Hematopoietic multipotent progenitor cell treated with erythropoietin and hydrocortisone succinate and interleukin-3 and kit ligand, for 8 days (in vitro differentiated cells): ENCODE measurements around the gene LMX1B.

Experiments
- DNase-seq: peaks from one replicate; pipeline ENCODE4 v3.0.0-alpha.2; 2015

LMX1B gene

DNA sequence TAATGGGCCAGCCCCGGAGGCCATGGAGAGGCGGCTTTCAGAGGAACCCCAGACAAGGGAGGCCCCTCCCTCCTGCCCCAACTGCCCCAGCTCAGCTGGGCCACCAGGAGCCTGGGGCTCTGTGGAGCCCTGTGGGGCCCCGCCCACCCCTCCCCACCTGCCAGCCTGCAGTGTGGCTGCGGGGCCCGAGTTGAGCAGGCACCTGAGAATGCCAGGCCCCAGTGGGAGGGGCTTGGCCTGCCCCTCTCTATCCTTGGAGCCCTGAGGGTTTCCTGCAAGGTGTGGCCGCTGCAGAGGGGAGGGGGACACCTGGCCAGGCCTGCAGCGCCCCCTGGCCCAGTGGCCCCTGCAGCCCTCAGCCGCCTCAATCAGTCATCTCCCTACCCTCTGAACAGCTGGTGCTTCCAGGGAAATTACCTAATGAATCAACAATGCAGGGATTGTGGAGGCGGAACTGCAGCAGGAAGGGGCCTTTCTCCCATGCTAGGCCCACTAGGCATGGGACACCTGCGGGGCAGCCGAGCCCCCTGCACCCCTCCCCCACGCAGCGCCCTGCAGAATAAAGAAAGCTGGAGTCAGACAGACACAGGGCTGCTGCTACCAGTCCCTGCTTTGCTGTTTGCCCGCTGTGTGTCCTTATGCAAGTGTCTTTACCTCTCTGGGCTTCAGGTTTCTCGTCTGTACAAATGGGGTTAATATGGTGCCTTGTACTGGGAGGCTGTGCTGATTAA lies 48.0 kb downstream of the LMX1B start:
- DNase-seq, result no peak

DNA sequence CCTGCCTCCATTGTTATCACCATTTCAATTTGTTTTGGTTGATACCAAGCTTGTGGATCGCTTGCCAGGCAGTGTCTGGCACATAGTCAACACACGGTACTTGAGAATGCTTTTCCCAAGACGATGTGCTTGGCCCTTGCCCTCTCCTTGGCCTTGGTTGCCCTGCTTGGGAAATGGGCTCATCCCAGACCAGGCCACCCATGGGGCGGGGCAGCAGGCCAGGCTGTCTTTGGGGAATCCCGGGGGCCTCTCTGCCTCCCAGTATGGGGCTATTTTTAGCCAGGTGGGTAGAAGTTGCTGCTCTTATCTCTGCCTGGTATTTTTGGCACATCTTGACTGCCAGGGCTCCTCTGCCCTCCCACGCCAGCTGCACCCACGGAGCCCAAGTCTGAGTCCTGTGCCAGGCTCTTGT lies 49.9 kb downstream of the LMX1B start:
- DNase-seq, result no peak

DNA sequence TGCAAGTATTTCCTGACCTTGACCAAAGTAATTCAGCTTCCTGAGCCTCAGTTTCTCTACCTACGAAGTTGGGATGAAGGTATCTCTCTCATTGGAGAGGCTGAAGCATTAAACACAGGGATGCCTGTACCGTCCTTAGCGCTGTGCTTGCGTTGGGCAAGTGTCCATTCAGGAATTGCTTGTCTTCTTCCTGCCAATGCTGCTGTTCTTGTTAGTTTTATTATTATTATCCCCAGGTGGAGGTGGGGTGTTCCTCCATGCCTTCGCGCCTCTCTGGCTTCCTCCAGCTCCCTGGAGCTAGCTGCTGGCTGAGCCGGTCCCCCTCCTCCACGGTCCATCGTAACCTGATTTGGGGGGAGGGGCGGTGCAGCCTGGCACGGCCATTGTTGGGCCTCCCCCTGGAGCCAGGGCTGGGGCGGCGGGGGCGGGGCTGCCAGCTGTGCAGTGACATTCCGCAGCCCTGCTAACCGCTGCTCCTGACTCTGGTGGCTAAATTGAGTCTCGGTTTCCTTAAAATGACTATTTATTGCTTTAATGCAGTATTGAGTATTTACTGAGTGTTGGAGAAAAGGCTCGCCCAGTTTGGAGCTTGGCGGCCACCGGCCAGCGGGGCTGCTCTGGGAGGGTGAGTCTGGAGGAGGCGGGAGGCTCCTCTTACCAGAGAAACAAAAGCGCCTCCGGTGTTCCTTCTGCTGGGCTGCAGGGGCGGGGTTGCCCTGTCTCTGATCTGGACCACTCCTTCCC lies 51.3 kb downstream of the LMX1B start:
- no peak for DNase-seq

DNA sequence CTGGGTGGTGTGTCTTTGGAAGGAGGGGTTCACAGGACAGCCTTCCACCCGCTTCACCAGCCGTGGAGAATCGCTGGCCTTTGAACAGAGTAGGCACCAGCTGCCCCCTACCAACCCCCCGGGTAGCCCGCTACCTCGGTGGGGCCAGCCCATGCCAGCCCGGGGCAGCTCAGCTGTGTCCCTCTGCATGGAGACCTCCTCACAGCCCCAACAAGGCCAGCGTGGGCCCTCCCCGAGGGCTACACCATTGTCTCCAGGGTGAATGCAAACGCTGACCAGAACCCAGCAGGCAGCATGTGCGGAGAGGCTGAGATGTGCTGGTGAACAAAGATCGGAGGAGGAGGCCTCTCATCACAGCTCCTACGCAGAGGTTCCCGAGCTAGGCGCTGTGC lies 51.9 kb downstream of the LMX1B start:
- DNase-seq, result no peak

DNA sequence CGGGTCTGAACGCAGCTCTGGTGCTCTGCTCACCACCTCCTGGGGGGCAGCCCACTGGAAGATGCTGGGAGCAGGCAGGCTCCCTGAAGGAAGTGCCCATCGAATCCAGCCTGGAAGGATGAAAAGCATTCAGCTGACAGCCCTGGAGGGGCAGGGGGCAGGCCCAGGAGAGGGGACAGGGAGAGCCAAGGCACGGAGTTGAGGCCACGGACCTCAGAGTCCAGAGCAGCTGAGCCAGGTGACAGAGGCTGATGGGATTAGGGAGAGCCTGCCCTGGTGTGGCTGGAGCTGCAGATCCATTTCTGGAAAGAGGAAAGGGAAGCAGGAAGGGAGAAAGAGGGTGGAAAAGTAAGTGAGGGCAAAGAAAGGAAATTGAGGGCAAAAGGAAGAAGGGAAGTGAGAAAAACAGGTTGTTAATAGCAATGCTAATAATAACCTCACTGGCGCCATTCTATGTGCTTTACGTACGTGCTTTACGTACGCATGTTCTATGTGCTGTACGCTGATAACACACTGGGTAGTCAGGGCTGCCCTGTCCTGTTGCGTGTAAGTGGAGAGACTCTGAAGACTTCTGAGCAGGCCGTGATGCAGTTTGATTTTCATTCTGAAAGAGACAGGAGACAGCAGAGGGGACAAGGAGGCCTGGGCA lies 52.6 kb downstream of the LMX1B start:
- no peak for DNase-seq

DNA sequence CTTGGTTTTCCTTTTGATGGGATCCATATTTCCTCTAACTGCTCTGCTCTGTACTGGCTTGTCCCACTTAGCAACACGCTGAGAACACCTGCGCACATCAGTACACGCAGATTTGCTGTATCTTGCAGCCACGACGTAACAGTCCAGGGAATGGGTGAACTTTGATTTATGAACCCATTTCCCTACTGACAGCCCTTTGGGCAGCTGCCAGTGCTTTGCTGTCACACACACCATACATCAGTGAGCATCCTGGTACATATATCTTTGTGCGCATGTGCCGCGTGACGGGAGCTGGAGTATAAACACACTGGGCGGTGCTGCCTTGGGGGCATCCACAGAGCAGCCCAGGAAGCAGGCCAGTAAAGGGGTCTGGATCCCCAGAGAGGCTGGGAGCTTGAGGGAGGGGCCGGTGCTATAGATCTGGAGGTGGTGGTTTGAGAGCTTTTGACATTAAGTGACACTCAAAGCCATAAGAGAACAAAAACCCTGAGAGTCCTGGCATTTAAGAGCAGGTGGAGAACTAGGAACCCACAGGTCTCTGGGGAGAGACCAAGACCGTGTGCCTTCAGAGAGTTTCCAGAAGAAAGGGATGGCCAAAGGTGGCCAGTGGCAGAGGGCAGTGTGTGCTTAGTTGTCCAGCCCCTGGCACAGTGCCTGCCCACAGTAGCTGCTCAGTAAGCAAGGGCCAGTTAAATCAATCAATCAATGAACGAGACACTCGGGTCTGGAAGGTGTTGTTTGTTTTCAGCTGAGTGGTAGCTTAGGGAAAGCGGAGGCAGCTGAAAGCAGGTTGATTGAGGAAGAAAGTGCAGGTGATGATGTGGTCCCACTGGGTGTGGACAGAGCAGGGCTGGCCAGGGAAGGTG lies 53.7 kb downstream of the LMX1B start:
- DNase-seq, result no peak

DNA sequence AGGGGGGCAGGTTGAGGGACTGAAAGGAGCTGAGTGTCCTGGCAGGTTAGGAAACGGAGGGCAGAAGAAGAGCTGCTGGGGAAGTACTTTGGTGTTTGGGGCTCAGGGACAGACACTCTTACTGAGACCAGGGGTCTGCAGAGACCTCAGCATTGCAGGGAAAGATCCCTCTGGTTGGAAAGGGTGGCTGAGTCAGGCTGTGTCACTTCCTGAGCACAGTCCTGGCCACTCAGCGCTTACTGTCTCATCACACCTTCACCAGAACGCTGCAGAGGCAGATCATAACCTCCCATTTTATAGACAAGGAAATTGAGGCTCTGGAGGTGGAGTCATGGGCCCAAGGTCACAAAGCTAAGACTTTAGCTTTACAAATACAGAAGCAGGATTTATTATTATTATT lies 54.3 kb downstream of the LMX1B start:
- DNase-seq, result no peak

DNA sequence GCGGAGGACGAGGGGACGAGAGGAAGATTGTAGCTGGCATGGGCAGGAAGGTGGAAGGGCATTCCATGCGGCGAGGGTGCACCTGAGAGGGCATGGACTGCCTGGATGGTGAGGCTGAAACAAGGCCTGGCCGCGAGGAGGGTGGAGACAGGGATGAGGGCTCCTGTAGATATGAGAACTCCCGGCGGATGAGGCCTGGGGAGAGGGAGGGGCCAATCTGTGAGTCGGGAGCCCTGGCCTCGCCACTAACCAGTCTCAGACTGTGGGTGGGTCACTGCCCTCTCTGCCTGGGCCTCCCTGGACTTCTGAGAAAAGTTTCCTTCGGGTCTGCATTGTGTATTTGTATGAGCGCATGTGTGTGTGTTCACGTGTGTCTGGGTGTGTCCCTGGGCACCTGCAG lies 55.4 kb downstream of the LMX1B start:
- DNase-seq, result no peak

DNA sequence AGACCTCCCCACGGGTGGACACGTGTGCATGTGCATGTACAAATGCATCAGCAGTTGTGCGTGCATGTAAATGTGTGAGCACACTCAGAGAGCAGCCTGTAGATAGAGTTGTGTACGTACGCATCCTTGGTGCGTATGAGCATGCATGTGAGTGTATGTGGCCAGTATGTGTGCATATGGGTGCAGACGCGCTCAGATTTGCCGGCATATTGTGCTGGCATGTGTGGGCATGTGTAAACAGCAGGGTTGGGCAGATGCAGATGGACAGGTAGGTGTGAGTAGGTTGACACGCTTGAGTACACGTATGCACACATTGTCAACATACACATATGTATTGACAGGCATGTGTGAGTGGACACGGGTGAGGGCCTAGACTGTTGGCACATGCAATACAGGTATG lies 56.5 kb downstream of the LMX1B start:
- DNase-seq, result no peak

DNA sequence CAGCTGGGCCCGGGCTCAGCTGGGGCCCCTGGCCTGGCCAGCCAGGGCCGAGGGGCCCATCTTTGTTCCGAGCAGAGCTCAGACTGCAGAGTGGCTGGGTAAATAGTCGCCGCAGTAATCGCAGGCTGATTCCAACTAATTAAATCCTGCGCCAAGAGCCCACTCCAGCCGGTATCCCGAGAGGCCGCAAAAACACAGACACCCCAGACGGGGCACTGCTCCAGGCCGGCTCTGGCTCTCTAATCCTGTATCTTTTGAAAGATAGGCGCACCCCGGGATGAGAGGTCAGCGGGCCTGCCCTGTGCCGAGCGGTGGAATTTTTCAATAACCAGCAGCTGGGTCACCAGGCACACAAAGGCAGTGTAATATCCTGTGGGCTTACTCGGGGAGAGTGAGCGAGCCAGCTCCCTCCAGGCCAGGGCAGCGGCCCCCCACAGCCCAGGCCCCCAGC lies 57.7 kb downstream of the LMX1B start:
- no peak for DNase-seq

DNA sequence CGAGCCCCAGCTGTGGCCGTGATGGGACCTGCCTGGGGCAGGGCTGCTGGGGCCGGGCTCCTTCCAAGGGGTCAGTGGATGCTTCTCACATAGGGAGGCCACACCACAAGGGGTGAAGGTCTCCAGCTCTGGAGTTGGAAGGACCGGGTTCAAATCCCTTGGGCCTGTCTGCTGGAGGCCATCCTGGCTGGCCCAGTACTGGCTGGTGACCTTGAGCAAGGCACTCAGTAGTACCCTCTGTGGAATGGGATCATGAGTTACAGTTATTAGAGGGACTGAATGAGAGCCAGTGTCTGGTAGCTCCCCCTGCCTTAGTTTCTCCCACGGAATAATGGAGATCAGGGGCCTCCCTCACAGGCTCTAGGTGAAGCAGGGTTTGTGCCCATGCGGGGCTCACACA lies 58.3 kb downstream of the LMX1B start:
- no peak for DNase-seq

DNA sequence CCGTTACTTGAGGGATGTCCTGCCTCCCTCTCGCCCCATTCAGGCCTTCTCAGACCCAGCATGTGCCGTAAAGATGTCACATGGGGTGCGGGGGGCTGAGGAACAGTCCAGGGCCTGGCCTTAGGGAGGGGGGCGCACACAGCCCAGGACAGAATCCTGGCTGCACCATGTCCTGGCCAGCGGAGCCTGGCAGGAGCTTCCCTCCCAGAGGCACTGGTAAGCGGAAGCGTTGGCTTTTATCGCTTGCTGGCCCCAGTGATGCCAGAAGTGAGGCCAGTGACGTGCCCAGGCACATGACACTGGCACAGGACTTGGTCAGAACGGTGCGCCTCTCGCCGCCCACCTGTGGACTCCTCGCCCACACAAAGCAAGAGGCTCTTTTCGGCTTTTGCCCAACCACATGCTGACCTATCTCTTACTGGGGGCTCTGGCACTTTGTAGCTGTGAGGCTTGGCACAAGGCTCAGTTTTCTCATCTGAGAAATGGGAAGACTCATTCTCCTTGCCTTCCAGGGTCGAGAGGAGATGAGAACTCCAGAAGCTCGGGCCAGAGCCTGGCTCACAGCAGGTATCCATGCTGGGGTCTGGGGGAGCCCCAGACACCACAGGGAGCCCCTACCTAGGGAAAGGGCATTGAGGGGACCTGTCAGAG lies 59.0 kb downstream of the LMX1B start:
- no peak for DNase-seq

DNA sequence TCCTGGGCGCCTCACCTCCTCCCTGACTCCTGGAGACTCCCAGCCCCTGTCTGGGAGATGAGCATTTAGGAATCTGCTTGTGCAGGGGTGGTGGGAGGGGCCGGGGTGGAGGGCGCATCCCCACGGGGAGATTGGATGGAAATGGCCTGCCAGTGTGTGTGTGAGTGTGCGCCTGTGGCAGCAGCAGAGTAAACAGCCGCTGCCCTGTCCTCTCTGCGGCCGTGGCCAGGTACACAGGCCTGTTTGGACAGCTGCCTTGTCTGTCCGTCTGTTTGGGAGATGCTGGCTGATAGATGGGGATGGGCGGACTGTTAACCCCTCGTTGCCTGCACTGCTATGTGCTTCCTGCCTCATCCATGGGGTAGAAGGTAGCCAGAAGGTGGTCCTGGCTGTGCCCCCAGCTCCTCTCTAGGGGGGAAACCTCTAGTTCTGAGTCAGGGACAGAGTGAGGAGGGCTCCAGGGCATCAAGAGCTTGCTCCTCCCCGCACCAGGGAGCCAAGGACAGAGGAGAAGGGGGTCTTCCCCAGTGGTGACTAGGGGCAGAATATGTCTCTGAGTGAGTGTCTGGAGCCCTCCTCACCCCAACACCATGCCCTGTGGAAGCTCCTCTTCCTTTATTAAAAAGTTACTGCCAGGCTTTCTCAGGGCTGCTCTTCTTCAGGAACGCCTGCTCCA lies 60.1 kb downstream of the LMX1B start:
- DNase-seq, result no peak

DNA sequence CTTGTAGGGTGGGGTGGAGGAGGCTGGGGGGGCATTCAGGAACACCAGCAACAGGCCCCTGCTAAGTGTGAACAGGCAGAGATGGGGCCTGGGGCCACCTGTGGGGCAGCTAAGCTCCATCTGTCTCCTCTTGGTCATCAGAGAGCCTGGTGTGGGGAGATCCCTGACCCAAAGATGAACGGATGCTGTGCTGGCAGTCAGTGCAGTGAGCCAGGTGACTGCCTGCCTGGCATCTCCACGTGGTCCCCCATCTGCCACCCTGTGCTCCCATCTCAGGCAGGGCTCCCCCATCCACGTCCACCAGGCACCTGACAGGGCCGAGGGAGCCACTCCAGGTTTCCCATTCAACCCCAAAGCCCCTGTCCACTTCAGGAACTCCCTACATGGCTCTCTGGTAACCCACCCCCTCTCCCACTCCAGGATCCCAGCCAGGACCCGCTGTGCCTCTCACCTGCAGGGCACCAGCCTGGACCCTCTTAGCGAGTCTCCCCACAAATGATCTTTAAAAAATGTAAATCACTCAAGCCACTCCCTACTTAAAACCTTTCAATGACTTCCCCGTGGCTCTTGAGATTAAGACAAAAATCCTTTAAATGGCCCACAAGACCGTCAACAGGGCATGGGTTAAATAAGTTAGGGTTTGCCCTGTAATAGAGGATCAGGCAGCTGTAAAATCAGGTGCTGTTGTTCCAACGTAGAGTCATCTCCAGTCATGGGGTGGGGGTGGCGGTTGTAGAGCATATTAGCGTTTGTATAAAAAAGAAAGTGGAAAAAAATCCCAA lies 60.8 kb downstream of the LMX1B start:
- DNase-seq, result no peak

DNA sequence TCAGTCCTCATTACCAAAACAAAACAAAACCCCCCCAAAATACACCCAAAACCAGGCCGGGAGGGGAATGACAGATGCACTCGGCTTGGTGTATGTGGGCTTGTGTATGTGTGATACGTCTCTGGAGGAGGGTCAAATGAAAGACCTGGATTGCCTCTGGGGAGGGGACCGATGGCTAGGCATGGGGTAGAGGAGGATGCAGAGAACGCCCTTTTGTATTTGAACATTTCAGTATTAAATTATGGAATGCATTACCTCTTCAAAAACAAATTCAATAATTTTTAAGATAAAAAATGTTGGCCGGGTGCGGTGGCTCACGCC lies 61.4 kb downstream of the LMX1B start:
- no peak for DNase-seq

DNA sequence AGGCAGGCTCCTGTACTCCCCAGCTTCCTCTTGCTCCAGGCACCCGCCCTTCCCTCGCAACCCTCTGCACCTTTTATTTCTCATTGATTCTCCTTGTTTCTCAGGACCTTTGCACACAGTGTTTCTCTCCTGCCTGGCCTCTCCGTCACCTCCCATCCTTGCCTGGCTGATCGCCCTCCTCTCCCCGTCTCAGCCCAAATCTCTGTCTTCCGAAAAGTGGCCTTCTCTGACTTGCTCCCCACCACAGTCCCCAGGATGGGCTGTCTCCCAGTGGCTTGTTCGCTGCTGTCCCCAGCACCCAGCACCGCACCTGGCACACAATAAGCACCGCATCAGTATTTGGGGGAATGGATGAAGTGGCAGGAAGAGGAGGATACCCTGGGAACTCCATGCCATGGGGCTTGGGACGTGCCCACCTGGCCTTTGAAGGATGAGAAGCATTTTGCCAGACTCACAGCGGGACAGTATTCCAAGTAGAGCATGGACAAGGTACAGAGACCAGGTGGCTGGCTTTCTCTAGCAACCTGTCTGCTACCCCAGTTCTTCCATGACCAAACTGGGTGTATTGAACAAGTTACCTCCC lies 62.5 kb downstream of the LMX1B start:
- DNase-seq, result no peak

DNA sequence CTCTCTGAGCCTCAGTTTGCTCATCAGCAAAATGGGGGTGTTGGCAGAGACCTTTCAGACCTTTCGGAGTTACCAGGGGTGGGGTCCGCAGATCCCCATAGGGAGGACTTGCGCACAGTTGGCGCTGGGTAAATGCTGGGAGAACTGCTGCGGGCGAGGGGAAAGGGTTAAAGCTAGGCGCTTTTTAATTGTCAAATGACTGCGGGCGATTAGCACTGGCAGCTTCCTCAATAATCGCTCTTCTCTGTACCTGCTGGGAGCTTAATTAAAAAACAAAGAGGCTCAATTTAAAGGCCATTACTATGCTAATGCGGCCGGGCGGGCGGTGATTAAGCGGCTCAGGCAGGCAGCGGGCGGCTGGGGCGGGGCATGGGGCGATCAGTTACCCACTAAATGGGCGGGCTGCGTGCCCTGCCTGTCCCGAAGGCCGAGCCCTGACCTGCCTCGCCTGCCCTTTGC lies 63.0 kb downstream of the LMX1B start:
- no peak for DNase-seq

DNA sequence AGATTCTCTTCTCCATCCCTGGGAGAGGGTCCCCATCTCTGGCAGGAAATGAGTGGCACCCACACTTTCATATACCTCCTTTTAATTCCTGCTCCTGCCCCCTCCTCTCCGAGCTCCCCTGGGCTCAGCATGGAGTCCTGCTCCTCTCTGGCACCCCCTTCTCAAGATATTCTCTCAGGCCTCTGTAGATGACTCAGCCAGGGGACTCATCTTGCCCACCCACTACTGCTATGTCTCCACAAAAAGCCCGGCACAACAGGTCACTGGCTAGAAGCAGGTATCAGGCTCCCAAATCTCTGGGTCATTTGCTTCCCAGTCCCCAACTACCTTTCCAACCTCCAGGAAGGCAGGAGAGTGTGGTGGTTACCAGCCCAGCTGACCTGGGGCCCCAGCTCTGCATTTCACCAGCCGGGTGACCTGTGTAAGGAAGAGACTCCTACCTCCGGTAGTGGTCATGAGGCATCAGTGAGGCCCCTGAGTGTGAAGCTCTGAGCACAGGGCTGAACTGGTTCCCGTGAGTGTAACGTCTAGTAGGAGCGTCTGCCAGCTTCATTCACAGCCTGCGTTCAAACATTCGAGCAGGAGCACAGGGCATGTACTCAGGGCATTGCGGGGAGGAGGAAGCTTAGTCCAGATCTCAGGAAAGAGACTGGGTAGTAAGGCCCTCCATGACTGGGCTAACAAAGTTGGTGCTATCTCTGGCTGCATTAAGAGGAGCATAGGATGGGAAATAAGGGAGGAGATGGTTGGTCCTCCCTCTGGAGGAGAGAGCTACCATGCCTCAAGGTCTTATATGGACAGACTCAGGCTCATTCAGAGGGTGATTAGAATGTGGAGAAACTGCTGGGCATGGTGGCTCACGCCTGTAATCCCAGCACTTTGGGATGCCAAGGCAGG lies 63.7 kb downstream of the LMX1B start:
- no peak for DNase-seq

DNA sequence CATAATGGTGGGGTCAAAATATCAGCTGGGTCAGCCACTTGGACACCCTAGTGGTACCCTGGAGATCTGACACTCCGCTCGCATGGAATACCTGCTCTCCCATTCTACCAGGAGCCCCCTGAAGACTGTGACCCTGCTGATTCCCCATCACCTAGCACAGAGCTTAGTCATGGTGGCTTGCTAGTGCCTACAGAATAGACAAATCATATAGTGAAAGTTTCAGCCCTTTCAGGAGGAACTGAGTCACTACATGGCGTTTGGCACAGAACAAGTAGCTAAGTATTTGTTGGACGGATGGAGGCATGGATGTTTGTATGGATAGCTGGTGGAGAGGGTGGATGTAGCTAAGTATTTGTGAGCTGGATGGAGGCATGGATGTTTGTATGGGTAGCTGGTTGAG lies 65.3 kb downstream of the LMX1B start:
- DNase-seq, result no peak

DNA sequence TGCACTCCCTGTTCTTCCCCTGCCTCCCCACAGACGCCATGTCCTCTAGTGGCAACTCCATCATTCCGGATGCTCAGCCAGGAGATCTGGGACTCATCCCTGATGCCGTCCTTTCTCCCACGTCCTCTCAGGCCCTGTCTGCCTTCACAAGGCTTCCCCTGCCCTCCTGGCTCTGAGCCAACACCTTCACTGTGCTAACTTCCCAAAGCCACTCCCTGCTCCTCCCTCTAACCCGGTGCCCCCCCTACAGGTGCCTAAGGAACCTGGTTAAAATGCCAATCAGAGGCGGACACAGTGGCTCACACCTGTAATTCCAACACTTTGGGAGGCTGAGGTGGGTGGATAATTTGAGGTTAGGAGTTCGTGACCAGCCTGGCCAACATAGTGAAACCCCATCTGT lies 67.6 kb downstream of the LMX1B start:
- DNase-seq, result no peak
